Stomach (tissue), 9 donors: ENCODE data around the gene SKA2. TPM values are rescaled to one million over a fixed set of nuclear protein-coding genes. Genes with fewer than 3 reads are reported as not detected.

Experiments used
- DNase-seq, 2 donors: peaks; one replicate each; pipeline versions ENCODE4 v3.0.0 to v3.0.0-alpha.2; 2013 to 2019
- H3K27ac ChIP-seq, 5 donors: fragments of 200-600 bp in 4 of 5; sonication (generic) in 4 of 5; one replicate each; pipeline ENCODE4 v1.5.1; 2013 to 2019; ENCODE audit warnings: mild to moderate bottlenecking in 1 of 5, moderate library complexity in 1 of 5
- H3K27me3 ChIP-seq, 3 donors: fragments of 200-600 bp; sonication (generic); one replicate each; pipeline ENCODE4 v1.5.1; 2017 to 2019; ENCODE audit warnings: mixed run types in 1 of 3
- H3K36me3 ChIP-seq, 4 donors: fragments of 200-600 bp; sonication (generic); 1 replicate in 3 of 4; 2 replicates in 1 of 4; pipeline ENCODE4 v1.5.1; 2016 to 2019
- H3K4me1 ChIP-seq, 4 donors: fragments of 200-600 bp; sonication (generic); one replicate each; pipeline ENCODE4 v1.5.1; 2016 to 2019
- H3K4me3 ChIP-seq, 4 donors: fragments of 200-600 bp; sonication (generic) in 3 of 4; one replicate each; pipeline ENCODE4 v1.5.1; 2016 to 2019; ENCODE audit warnings: mild to moderate bottlenecking in 1 of 4
- H3K9me3 ChIP-seq, 4 donors: fragments of 200-600 bp; sonication (generic); one replicate each; pipeline ENCODE4 v1.5.1; 2016 to 2019
- EP300 ChIP-seq: sonication (generic); formaldehyde crosslinking; IDR thresholded peaks from one replicate; pipeline ENCODE4 v1.6.1; 2017; ENCODE audit warnings: antibody characterized with exemption
- POLR2A ChIP-seq, 4 donors: fragments of 450-650 bp; IDR thresholded peaks; one replicate each; pipeline ENCODE4 v1.6.1; 2016; ENCODE audit warnings: antibody characterized with exemption in 4 of 4, control low read depth in 2 of 4, mild to moderate bottlenecking in 1 of 4, moderate library complexity in 1 of 4
- POLR2AphosphoS5 ChIP-seq, 3 donors: sonication (generic); formaldehyde crosslinking; IDR thresholded peaks; one replicate each; pipeline ENCODE4 v1.6.1; 2016; ENCODE audit warnings: antibody characterized with exemption in 3 of 3
- WGBS, 5 donors: extraction: QIAGEN DNeasy Blood & Tissue Kit in 3 of 5; methylation state at CpG; one replicate each; pipeline versions ENCODE4 v1.1.5 to v1.1.7; 2013 to 2018; 5-methylcytosine and 5-hydroxymethylcytosine counted together
- intact Hi-C: fragments of 100-400 bp; cut with DNase I; formaldehyde crosslinking; loops from one replicate; pipeline ENCODE4 v1.15.1; 2023; ENCODE audit warnings: low total_unique reads
- polyA plus RNA-seq, 3 donors: library from polyadenylated mRNA; stranded (reverse); fragments of 200-250 nt; gene quantifications; one replicate each; pipeline ENCODE4 v1.2.3, GENCODE V29; 2013
- total RNA-seq, 5 donors: library from RNA; depleted of rRNA; stranded (reverse); fragments of >200 nt; gene quantifications; one replicate each; pipeline versions ENCODE4 v1.1.0 to v1.2.3, GENCODE V29; 2014 to 2016
- TF ChIP-seq, protein P1 (sequence below), 7 experiments: fragments of 450-650 bp in 4 of 7; fragments of 200-600 bp in 3 of 7; sonication (generic) in 3 of 7; IDR thresholded peaks; one replicate each; pipeline ENCODE4 v1.5.1; 2016 to 2019; ENCODE audit warnings: antibody characterized with exemption in 7 of 7, control low read depth in 2 of 7, mild to moderate bottlenecking in 1 of 7
- donor health status: healthy with polysubstance abuse.
- donor health status: Bipolar disorder and iron deficiency.
- donor health status: healthy.

Gene SKA2
- total and polyA plus RNA-seq, 8 donors: 7.6 to 72.1 (median 34.5) TPM; not detected in 1

DNA sequence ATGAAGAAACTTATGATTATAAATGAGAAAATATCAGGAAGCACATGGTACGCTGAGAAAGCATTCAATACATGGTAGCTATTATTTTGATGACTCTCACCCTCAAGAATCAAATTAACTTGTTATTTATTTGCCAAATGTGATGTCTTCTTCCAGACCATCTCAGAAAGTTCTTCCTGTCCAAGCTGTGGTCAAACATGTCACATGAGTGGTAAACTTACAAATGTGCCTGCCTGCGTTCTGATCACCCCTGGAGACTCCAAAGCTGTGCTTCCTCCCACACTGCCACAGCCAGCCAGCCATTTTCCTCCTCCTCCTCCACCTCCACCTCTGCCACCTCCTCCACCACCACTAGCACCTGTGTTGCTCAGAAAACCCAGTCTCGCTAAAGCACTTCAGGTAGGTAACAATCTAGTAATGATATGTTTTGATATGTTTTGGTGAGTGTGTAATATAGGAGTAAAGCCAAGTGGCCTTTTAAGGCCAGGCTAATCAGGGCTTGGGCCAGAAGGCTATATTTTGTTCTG is 38.4 kb upstream of the SKA2 start:
- Histone ChIP-seq H3K4me1 (no peaks in the 10 kb centered on the region), H3K36me3 (peaks cover 0 to 24% (median 0%) of the 10 kb centered on the region in 4 donors), H3K27me3 (no peaks in the 10 kb centered on the region), H3K9me3 (no peaks in the 10 kb centered on the region), H3K27ac (no peak overlapping the region), H3K4me3 (no peak overlapping the region)
- DNase-seq: no peak
- no peak for TF ChIP-seq POLR2AphosphoS5 (IDR thresholded peaks at IDR 0.05)
- no peak for TF ChIP-seq POLR2A (IDR thresholded peaks at IDR 0.05)
- TF ChIP-seq, protein P1, sequence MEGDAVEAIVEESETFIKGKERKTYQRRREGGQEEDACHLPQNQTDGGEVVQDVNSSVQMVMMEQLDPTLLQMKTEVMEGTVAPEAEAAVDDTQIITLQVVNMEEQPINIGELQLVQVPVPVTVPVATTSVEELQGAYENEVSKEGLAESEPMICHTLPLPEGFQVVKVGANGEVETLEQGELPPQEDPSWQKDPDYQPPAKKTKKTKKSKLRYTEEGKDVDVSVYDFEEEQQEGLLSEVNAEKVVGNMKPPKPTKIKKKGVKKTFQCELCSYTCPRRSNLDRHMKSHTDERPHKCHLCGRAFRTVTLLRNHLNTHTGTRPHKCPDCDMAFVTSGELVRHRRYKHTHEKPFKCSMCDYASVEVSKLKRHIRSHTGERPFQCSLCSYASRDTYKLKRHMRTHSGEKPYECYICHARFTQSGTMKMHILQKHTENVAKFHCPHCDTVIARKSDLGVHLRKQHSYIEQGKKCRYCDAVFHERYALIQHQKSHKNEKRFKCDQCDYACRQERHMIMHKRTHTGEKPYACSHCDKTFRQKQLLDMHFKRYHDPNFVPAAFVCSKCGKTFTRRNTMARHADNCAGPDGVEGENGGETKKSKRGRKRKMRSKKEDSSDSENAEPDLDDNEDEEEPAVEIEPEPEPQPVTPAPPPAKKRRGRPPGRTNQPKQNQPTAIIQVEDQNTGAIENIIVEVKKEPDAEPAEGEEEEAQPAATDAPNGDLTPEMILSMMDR (IDR thresholded peaks at IDR 0.05): no peak
- no peak for TF ChIP-seq EP300
- 90 to 98% (median 94%) methylated on average over 3 of the region's 3 CpGs for WGBS, 5 donors
- intact Hi-C loops: no loop called here

DNA sequence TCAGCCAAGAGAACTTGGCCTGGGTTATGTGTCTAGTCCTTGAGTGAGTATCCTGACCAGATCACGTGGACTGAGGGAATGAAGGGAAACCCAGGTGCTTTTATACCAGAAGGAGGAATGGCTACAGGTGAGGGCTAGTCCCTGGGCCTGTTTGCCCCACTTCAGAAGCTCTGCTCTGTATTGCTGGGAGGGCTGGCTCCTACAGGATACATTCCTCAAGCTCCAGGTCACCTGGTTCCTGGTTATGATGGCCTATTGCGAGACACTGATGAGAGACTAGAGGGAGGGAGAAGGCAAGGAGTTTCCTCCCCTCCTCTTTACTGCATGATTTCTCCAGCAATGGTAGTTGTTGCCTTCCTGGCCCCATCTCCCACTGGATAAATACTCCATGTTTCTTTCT is 35.8 kb upstream of the SKA2 start:
- Histone ChIP-seq H3K9me3 (no peaks in the 10 kb centered on the region), H3K36me3 (peaks cover 0 to 17% (median 0%) of the 10 kb centered on the region in 4 donors), H3K4me1 (no peaks in the 10 kb centered on the region), H3K27me3 (no peaks in the 10 kb centered on the region), H3K27ac (no peak overlapping the region), H3K4me3 (no peak overlapping the region)
- 88 to 98% (median 93%) methylated on average over 2 of the region's 2 CpGs for WGBS, 5 donors
- TF ChIP-seq, protein P1 (IDR thresholded peaks at IDR 0.05): no peak
- no peak for TF ChIP-seq EP300
- TF ChIP-seq POLR2A (IDR thresholded peaks at IDR 0.05): no peak
- TF ChIP-seq POLR2AphosphoS5 (IDR thresholded peaks at IDR 0.05): no peak
- intact Hi-C loops: no loop called here
- no peak for DNase-seq

DNA sequence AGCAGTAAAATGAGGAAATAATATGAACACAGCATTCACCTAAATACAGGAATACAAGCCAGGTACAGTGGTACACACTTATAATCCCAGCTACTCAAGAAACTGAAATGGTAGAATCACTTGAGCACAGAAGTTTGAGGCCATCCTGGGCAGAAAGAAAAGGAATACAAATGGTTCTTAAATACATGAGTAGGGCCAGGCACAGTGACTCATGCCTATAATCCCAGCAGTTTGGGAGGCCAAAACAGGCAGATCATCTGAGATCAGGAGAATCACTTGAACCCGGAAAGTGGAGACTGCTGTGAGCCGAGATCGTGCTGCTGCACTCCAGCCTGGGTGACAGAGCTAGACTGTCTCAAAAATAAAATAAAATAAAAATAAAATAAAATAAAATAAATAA is 31.9 kb upstream of the SKA2 start:
- no peak overlapping the region for H3K4me3 ChIP-seq
- H3K27me3 ChIP-seq: no peaks in the 10 kb centered on the region
- no peaks in the 10 kb centered on the region for H3K9me3 ChIP-seq
- intact Hi-C loops: no loop called here
- H3K27ac ChIP-seq: no peak overlapping the region
- no peaks in the 10 kb centered on the region for H3K36me3 ChIP-seq
- H3K4me1 ChIP-seq: no peaks in the 10 kb centered on the region
- no peak for TF ChIP-seq EP300
- TF ChIP-seq POLR2A (IDR thresholded peaks at IDR 0.05): no peak
- TF ChIP-seq, protein P1 (IDR thresholded peaks at IDR 0.05): no peak
- no peak for TF ChIP-seq POLR2AphosphoS5 (IDR thresholded peaks at IDR 0.05)
- DNase-seq: no peak
- WGBS, 5 donors: 85 to 93% (median 90%) methylated on average over 3 of the region's 3 CpGs

DNA sequence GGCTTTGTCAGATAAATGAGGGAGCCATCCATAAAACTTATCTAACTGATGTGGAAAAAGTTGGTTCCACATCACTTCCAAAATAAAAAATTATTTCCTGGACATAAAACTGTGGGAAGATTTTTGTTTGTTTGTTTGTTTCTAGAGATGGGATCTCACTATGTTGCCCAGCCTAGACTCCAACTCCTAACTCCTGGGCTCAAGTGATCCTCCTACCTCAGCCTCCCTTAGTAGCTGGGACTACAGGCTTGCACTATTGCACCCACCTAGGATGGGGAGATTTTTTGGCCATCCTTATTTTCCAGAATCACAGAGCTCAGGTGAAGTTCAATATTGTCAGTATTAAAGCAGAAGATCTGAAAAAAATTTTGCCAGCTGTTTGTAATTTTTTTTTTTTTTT is 31.0 kb upstream of the SKA2 start:
- H3K4me3 ChIP-seq: no peak overlapping the region
- TF ChIP-seq POLR2AphosphoS5 (IDR thresholded peaks at IDR 0.05): no peak
- TF ChIP-seq POLR2A (IDR thresholded peaks at IDR 0.05): no peak
- TF ChIP-seq, protein P1 (IDR thresholded peaks at IDR 0.05): no peak
- TF ChIP-seq EP300: no peak
- DNase-seq: no peak
- H3K27me3 ChIP-seq: no peaks in the 10 kb centered on the region
- H3K4me1 ChIP-seq: no peaks in the 10 kb centered on the region
- H3K9me3 ChIP-seq: no peaks in the 10 kb centered on the region
- H3K27ac ChIP-seq: no peak overlapping the region
- intact Hi-C loops: no loop called here
- no peaks in the 10 kb centered on the region for H3K36me3 ChIP-seq
